K562 (cell line): ENCODE results near the gene HAUS5. TPM values are rescaled to one million over a fixed set of nuclear protein-coding genes. Genes with fewer than 3 reads are reported as not detected.
A peak's percentile ranks its signal among the peaks of the same experiment; 100 is the strongest.

ENCODE experiments used
- ATAC-seq: fragments of 200-7000 bp; cut with Tn5 transposase; 3 replicates; pipeline ENCODE4 v1.9.1; 2020; ENCODE audit warnings: moderate library complexity
- BruUV-seq: library from RNA; stranded (reverse); fragments of 400-500 nt; replicated peaks from 2 replicates; lab custom pipeline; 2021; lab: Mats Ljungman, UMichigan
- CTCF ChIA-PET: fragments of 300-600 bp; formaldehyde crosslinking; extraction: SDS; loops from one replicate; lab custom pipeline; 2021; ENCODE audit warnings: low intra/inter-chr PET ratio; lab: Yijun Ruan, JAX
- POLR2A ChIA-PET: fragments of 300-600, 350-650 bp; sonication (Branson Sonifier 250); formaldehyde crosslinking; extraction: SDS; loops from one replicate; lab custom pipeline; 2021; ENCODE audit warnings: antibody characterized with exemption, inconsistent platforms; lab: Yijun Ruan, JAX
- DNase-seq, 4 experiments: peaks; one replicate each; pipeline versions ENCODE4 v3.0.0 to v3.0.0-alpha.2; 2011 to 2018; ENCODE audit warnings: low spot score in 3 of 4, mixed read lengths in 3 of 4; ENCODE audit errors: extremely low read depth in 1 of 4
- FAIRE-seq: peaks from 2 replicates; lab custom pipeline; 2011; peaks lifted over from hg19 to GRCh38; lab: Jason Lieb, UNC
- H2AFZ ChIP-seq: 2 replicates; pipeline ENCODE4 v1.6.0; 2011; ENCODE audit warnings: low read depth, low read length, control low read depth, inconsistent platforms
- H3K27ac ChIP-seq: fragments of 200-600 bp; 3 replicates; pipeline ENCODE4 v1.8.0; 2011; ENCODE audit warnings: low read depth, mild to moderate bottlenecking, control low read depth, inconsistent platforms, low read length, moderate library complexity, mixed read lengths; ENCODE audit errors: extremely low read depth
- H3K27me3 ChIP-seq, 2 experiments: fragments of 300-600 bp in 1 of 2; 2 replicates in 1 of 2; 3 replicates in 1 of 2; pipeline versions ENCODE4 v1.6.0 to v1.8.0; 2011; ENCODE audit warnings: inconsistent platforms in 2 of 2, low read length in 2 of 2, mild to moderate bottlenecking in 1 of 2, mixed read lengths in 1 of 2, moderate library complexity in 1 of 2; ENCODE audit not compliant: control insufficient read depth in 2 of 2, insufficient read depth in 2 of 2
- H3K36me3 ChIP-seq: fragments of 300-600 bp; 3 replicates; pipeline ENCODE4 v1.8.0; 2011; ENCODE audit warnings: mild to moderate bottlenecking, low read length, inconsistent platforms; ENCODE audit not compliant: control insufficient read depth, insufficient read depth
- H3K4me1 ChIP-seq, 2 experiments: fragments of 200-600 bp in 1 of 2; replicated peaks in 1 of 2; 2 replicates in 1 of 2; 3 replicates in 1 of 2; pipeline versions ENCODE4 v1.5.1 to v1.8.0; 2011; ENCODE audit warnings: inconsistent platforms in 2 of 2, low read length in 2 of 2, mild to moderate bottlenecking in 1 of 2, mixed read lengths in 1 of 2, moderate library complexity in 1 of 2; ENCODE audit not compliant: control insufficient read depth in 2 of 2, insufficient read depth in 2 of 2
- H3K4me2 ChIP-seq: 2 replicates; pipeline ENCODE4 v1.6.1; 2011; ENCODE audit warnings: low read length, control low read depth, inconsistent platforms, mixed read lengths; ENCODE audit not compliant: insufficient read depth
- H3K4me3 ChIP-seq: fragments of 200-600 bp; sonication (generic), shearing (Covaris generic); 2 replicates; pipeline ENCODE4 v1.5.1; 2016; ENCODE audit warnings: control low read depth, inconsistent platforms
- H3K79me2 ChIP-seq: fragments of 200-600 bp; 3 replicates; pipeline ENCODE4 v1.8.0; 2011; ENCODE audit warnings: low read length, inconsistent platforms; ENCODE audit not compliant: control insufficient read depth, insufficient read depth
- H3K9ac ChIP-seq, 2 experiments: 2 replicates each; pipeline versions ENCODE4 v1.6.0 to v1.6.1; 2011; ENCODE audit warnings: low read depth in 2 of 2, low read length in 2 of 2, control low read depth in 1 of 2, inconsistent platforms in 1 of 2, mild to moderate bottlenecking in 1 of 2, mixed read lengths in 1 of 2; ENCODE audit not compliant: insufficient read depth in 1 of 2
- H3K9me1 ChIP-seq: one replicate; pipeline ENCODE4 v1.6.0; 2011; ENCODE audit warnings: inconsistent platforms, mild to moderate bottlenecking, low read length, moderate library complexity; ENCODE audit not compliant: control insufficient read depth, insufficient read depth
- H3K9me3 ChIP-seq: replicated peaks from 2 replicates; pipeline ENCODE4 v1.5.1; 2011; ENCODE audit warnings: low read depth, low read length, inconsistent platforms; ENCODE audit not compliant: control insufficient read depth, insufficient read depth
- H4K20me1 ChIP-seq: replicated peaks from 2 replicates; pipeline ENCODE4 v1.6.1; 2011; ENCODE audit warnings: low read length, inconsistent platforms, mixed read lengths; ENCODE audit not compliant: control insufficient read depth, insufficient read depth
- ATF3 ChIP-seq, 2 experiments: fragments of 450-650 bp in 1 of 2; sonication (generic) in 1 of 2; formaldehyde crosslinking in 1 of 2; IDR thresholded peaks in 1 of 2; conservative IDR thresholded peaks in 1 of 2; 2 replicates each; pipeline versions ENCODE4 v1.6.1 to v1.8.1; 2016 to 2023; ENCODE audit warnings: mild to moderate bottlenecking in 2 of 2, moderate library complexity in 2 of 2, inconsistent platforms in 1 of 2, missing genetic modification reagents in 1 of 2
- CEBPB ChIP-seq: fragments of 450-650 bp; IDR thresholded peaks from 2 replicates; pipeline ENCODE4 v1.6.1; 2016; ENCODE audit warnings: missing genetic modification characterization, missing compliant biosample characterization
- KLF10 ChIP-seq: fragments of 250-450 bp; sonication (Bioruptor Pico); IDR thresholded peaks from 2 replicates; pipeline ENCODE4 v1.6.1; 2021; ENCODE audit warnings: matching md5 sums
- NR2C2 ChIP-seq, 2 experiments: fragments of 200-800 bp in 1 of 2; sonication (Bioruptor generic) in 1 of 2; sonication (generic) in 1 of 2; formaldehyde crosslinking in 1 of 2; IDR thresholded peaks; 2 replicates each; pipeline versions ENCODE4 v1.6.1 to v1.8.0; 2016 to 2022; ENCODE audit warnings: mild to moderate bottlenecking in 1 of 2, missing compliant biosample characterization in 1 of 2, missing genetic modification characterization in 1 of 2, missing genetic modification reagents in 1 of 2
- PHF21A ChIP-seq: fragments of 450-650 bp; IDR thresholded peaks from 2 replicates; pipeline ENCODE4 v1.6.1; 2017; ENCODE audit warnings: low read depth, borderline replicate concordance
- POLR2G ChIP-seq: fragments of 200-400 bp; formaldehyde crosslinking; IDR thresholded peaks from 2 replicates; pipeline ENCODE4 v1.6.1; 2017; ENCODE audit warnings: low read depth, mild to moderate bottlenecking, antibody characterized with exemption, low read length, moderate library complexity
- RBFOX2 ChIP-seq: fragments of 200-400 bp; formaldehyde crosslinking; IDR thresholded peaks from 2 replicates; pipeline ENCODE4 v1.6.1; 2017; ENCODE audit warnings: low read depth, mild to moderate bottlenecking, low read length, moderate library complexity
- RBM25 ChIP-seq: fragments of 200-400 bp; formaldehyde crosslinking; IDR thresholded peaks from 2 replicates; pipeline ENCODE4 v1.6.1; 2018; ENCODE audit warnings: low read length, low read depth, moderate library complexity; ENCODE audit not compliant: severe bottlenecking
- TAL1 ChIP-seq: fragments of 450-650 bp; IDR thresholded peaks from 2 replicates; pipeline ENCODE4 v1.6.1; 2016; ENCODE audit warnings: mild to moderate bottlenecking
- TRIM28 ChIP-seq: fragments of 450-650 bp; IDR thresholded peaks from 2 replicates; pipeline ENCODE4 v1.6.1; 2017
- ZFP91 ChIP-seq: sonication (generic); formaldehyde crosslinking; IDR thresholded peaks from 2 replicates; pipeline ENCODE4 v1.8.0; 2022; ENCODE audit warnings: mild to moderate bottlenecking, missing genetic modification reagents
- ZNF224 ChIP-seq: sonication (generic); formaldehyde crosslinking; IDR thresholded peaks from 2 replicates; pipeline ENCODE4 v1.8.0; 2022; ENCODE audit warnings: mild to moderate bottlenecking, missing genetic modification reagents
- WGBS: fragments of 100-300 bp; shearing (Covaris generic); methylation state at CpG from one replicate; pipeline ENCODE4 v1.1.6; 2016; ENCODE audit warnings: low coverage, mixed read lengths; ENCODE audit not compliant: insufficient coverage; ENCODE audit errors: missing lambda C conversion rate; 5-methylcytosine and 5-hydroxymethylcytosine counted together
- in situ Hi-C: fragments of 300-500 bp; cut with MboI; formaldehyde crosslinking; loops from 4 replicates; pipeline ENCODE4 v1.15.0; 2018; ENCODE audit warnings: inconsistent platforms, mixed read lengths
- intact Hi-C: fragments of 100-400 bp; cut with micrococcal nuclease; formaldehyde crosslinking; loops from 2 replicates; pipeline ENCODE4 v1.14.2; 2022
- polyA plus RNA-seq, 8 experiments: library from polyadenylated mRNA; depleted of rRNA in 4 of 8; stranded (reverse) in 5 of 8; unstranded in 3 of 8; fragments of >200 nt; fragmentation: Nextera tagmentation in 2 of 8; fragmentation: Illumina TruSeq in 1 of 8; extraction: Ambion mirVana in 2 of 8; extraction: Trizol in 1 of 8; gene quantifications; 2 replicates each; pipeline versions ENCODE4 v1.2.1 to v1.2.3, GENCODE V29; 2011 to 2014; ENCODE audit warnings: inconsistent platforms in 1 of 8, missing spikeins in 1 of 8
- total RNA-seq, 7 experiments: library from RNA; depleted of rRNA in 6 of 7; stranded (reverse); fragments of >200 nt in 6 of 7; fragmentation: Illumina TruSeq in 2 of 7; extraction: Trizol in 2 of 7; gene quantifications; 2 replicates each; pipeline versions ENCODE4 v1.2.1 to v1.2.3, GENCODE V29; 2011 to 2021; ENCODE audit warnings: low replicate concordance in 1 of 7

Gene HAUS5
- total and polyA plus RNA-seq, 9 of the 15 experiments (the other 6 are each of a cell fraction or from before 2014, with no cell fraction given), result 3.5 to 41.3 (median 14.2) TPM

GRCh38 chr19:35620001-35620400 is 7.5 kb downstream of the HAUS5 start:
- H3K36me3 ChIP-seq, result peaks cover 44% of the 10 kb centered on the region; the same call in 2 of the 3 replicates
- peak overlapping the region in 1 of 2 experiments; percentile 17; a peak in 2 of 4 replicates for H3K9ac ChIP-seq
- peak; percentile 46 for TF ChIP-seq RBFOX2
- peak; percentile 57; the same call in 1 of the 2 replicates for TF ChIP-seq POLR2G
- TF ChIP-seq PHF21A, result no peak
- intact Hi-C loops, result no loop called here
- no peak overlapping the region for H3K4me3 ChIP-seq
- peaks cover 0 to 28% of the 10 kb centered on the region in 2 experiments; a peak in 2 of 5 replicates for H3K4me1 ChIP-seq
- no peak overlapping the region for H3K4me2 ChIP-seq
- H2AFZ ChIP-seq, result no peak overlapping the region
- FAIRE-seq, result no peak
- no peaks in the 10 kb centered on the region for H4K20me1 ChIP-seq
- no peak overlapping the region for H3K27ac ChIP-seq
- ATAC-seq, result no peak
- H3K9me3 ChIP-seq, result no peaks in the 10 kb centered on the region
- POLR2A ChIA-PET, result no interaction called here
- in situ Hi-C loops, result no loop called here
- no peak for DNase-seq
- CTCF ChIA-PET, result no interaction called here
- 93% methylated on average over 16 of the region's 17 CpGs for WGBS
- H3K9me1 ChIP-seq, result no peaks in the 10 kb centered on the region
- H3K79me2 ChIP-seq, result no peaks in the 10 kb centered on the region
- H3K27me3 ChIP-seq, result no peaks in the 10 kb centered on the region
- no TSS peak for BruUV-seq

GRCh38 chr19:35621708-35622107 is 9.2 kb downstream of the HAUS5 start:
- Histone ChIP-seq H3K4me1 (peaks cover 0 to 26% of the 10 kb centered on the region in 2 experiments; a peak in 2 of 5 replicates), H3K9ac (peak overlapping the region in 1 of 2 experiments; percentile 35; a peak in 1 of 4 replicates), H2AFZ (no peak overlapping the region), H3K36me3 (peaks cover 32% of the 10 kb centered on the region; the same call in 2 of the 3 replicates), H3K4me3 (no peak overlapping the region), H3K79me2 (no peaks in the 10 kb centered on the region), H3K4me2 (no peak overlapping the region), H4K20me1 (no peaks in the 10 kb centered on the region), H3K9me1 (no peaks in the 10 kb centered on the region), H3K27me3 (no peaks in the 10 kb centered on the region), H3K27ac (no peak overlapping the region), H3K9me3 (no peaks in the 10 kb centered on the region)
- no TSS peak for BruUV-seq
- CTCF ChIA-PET, result no interaction called here
- DNase-seq (no peak), ATAC-seq (no peak), FAIRE-seq (no peak)
- in situ Hi-C loops, result no loop called here
- intact Hi-C loops, result no loop called here
- POLR2A ChIA-PET, result interaction anchor here (0.6 kb wide), 1 partner anchor 28 kb away, joined by 3 read pairs; no protein-coding TSS in a partner anchor
- 86% methylated on average over 8 of the region's 9 CpGs for WGBS
- no peak for TF ChIP-seq TAL1
- no peak for TF ChIP-seq NR2C2 (CRISPR knock-in tag; IDR thresholded peaks at IDR 0.05)
- no peak for TF ChIP-seq NR2C2 (tag; IDR thresholded peaks at IDR 0.05)
- TF ChIP-seq ATF3 (IDR thresholded peaks at IDR 0.05), result no peak
- no peak for TF ChIP-seq ATF3 (CRISPR knock-in tag; conservative IDR thresholded peaks at IDR 0.05)
- no peak for TF ChIP-seq CEBPB
- TF ChIP-seq ZFP91 (CRISPR knock-in tag), result no peak
- no peak for TF ChIP-seq RBM25
- no peak for TF ChIP-seq KLF10 (CRISPR knock-in tag)
- TF ChIP-seq TRIM28, result no peak
- TF ChIP-seq ZNF224 (CRISPR knock-in tag), result no peak
